ENCODE measurements around the gene TGIF1.
"Not testable (repeated sequence)": the region's sequence is repeated elsewhere in the genome, so short reads cannot be mapped to it uniquely, and the experiment has no call there.

Gene TGIF1

GRCh38 chr18:3455907-3456685, 6.1 kb downstream of the TGIF1 start:
- no peak for DNase-seq (ENCODE audit: low spot score)

- DNase-seq (ENCODE audit: low spot score), result no peak
Measured at GRCh38 chr18:3456686-3457069, 6.7 kb downstream of the TGIF1 start.

- DNase-seq (ENCODE audit: low spot score), result no peak
Measured at GRCh38 chr18:3457261-3457724, 7.3 kb downstream of the TGIF1 start.

- peak; percentile 13 for DNase-seq (ENCODE audit: low spot score)
Measured at GRCh38 chr18:3458378-3458777, 8.4 kb downstream of the TGIF1 start.

- no peak for DNase-seq (ENCODE audit: low spot score)
Measured at GRCh38 chr18:3458952-3459853, 9.2 kb downstream of the TGIF1 start.

- DNase-seq (ENCODE audit: low spot score), result no peak
Measured at GRCh38 chr18:3460823-3461398, 10.9 kb downstream of the TGIF1 start.

GRCh38 chr18:3461704-3462103, 11.7 kb downstream of the TGIF1 start:
- DNase-seq (ENCODE audit: low spot score), result no peak

GRCh38 chr18:3463051-3463450, 13.1 kb downstream of the TGIF1 start:
- no peak for DNase-seq (ENCODE audit: low spot score)

- DNase-seq (ENCODE audit: low spot score), result no peak
Measured at GRCh38 chr18:3466045-3466444, 16.1 kb downstream of the TGIF1 start.

GRCh38 chr18:3466872-3467271, 16.9 kb downstream of the TGIF1 start:
- no peak for DNase-seq (ENCODE audit: low spot score)

GRCh38 chr18:3468066-3468705, 18.2 kb downstream of the TGIF1 start:
- DNase-seq (ENCODE audit: low spot score), result no peak

GRCh38 chr18:3468833-3469232, 18.9 kb downstream of the TGIF1 start:
- no peak for DNase-seq (ENCODE audit: low spot score)

GRCh38 chr18:3471141-3471648, 21.2 kb downstream of the TGIF1 start:
- no peak for DNase-seq (ENCODE audit: low spot score)

GRCh38 chr18:3472121-3472520, 22.1 kb downstream of the TGIF1 start:
- not testable (repeated sequence) for DNase-seq (ENCODE audit: low spot score)

GRCh38 chr18:3472681-3473544, 22.9 kb downstream of the TGIF1 start:
- DNase-seq (ENCODE audit: low spot score), result no peak

- DNase-seq (ENCODE audit: low spot score), result no peak
Measured at GRCh38 chr18:3478262-3478978, 28.4 kb downstream of the TGIF1 start.

GRCh38 chr18:3479978-3480509, 30.1 kb downstream of the TGIF1 start:
- DNase-seq (ENCODE audit: low spot score), result no peak

- DNase-seq (ENCODE audit: low spot score), result no peak
Measured at GRCh38 chr18:3480827-3481573, 31.0 kb downstream of the TGIF1 start.

- peak; percentile 51 for DNase-seq (ENCODE audit: low spot score)
Measured at GRCh38 chr18:3481696-3482210, 31.8 kb downstream of the TGIF1 start.
